Upper lobe of right lung (tissue), 1 donor: ENCODE data around the gene PGM2L1. TPM values are rescaled to one million over a fixed set of nuclear protein-coding genes. Genes with fewer than 3 reads are reported as not detected.

ENCODE experiments used
- ATAC-seq: fragments of 200-7000 bp; cut with Tn5 transposase; one replicate; pipeline ENCODE4 v1.9.1; 2020; ENCODE audit warnings: mild to moderate bottlenecking, moderate library complexity
- DNase-seq: peaks from one replicate; pipeline ENCODE4 v3.0.0-alpha.2; 2020
- H3K27ac ChIP-seq: fragments of 200-600 bp; one replicate; pipeline ENCODE4 v1.8.0; 2022
- H3K27me3 ChIP-seq: fragments of 200-600 bp; one replicate; pipeline ENCODE4 v1.8.0; 2022; ENCODE audit warnings: mild to moderate bottlenecking
- H3K36me3 ChIP-seq: fragments of 200-600 bp; one replicate; pipeline ENCODE4 v1.8.0; 2022
- H3K4me1 ChIP-seq: fragments of 200-600 bp; one replicate; pipeline ENCODE4 v1.8.0; 2022
- H3K4me3 ChIP-seq: fragments of 200-600 bp; one replicate; pipeline ENCODE4 v1.8.0; 2022; ENCODE audit warnings: mild to moderate bottlenecking
- H3K9me3 ChIP-seq: fragments of 200-600 bp; one replicate; pipeline ENCODE4 v1.8.0; 2022
- intact Hi-C: fragments of 100-400 bp; cut with DNase I; formaldehyde crosslinking; loops from one replicate; pipeline ENCODE4 v1.11.0; 2022
- total RNA-seq: library from RNA; stranded (reverse); fragmentation: NEBNext Ultra II Directional; extraction: Animal tissue kit (Norgen Biotek cat#: 25700); gene quantifications from one replicate; pipeline ENCODE4 v1.2.1, GENCODE V29; 2021
- TF ChIP-seq, protein P1 (sequence below): fragments of 200-600 bp; IDR thresholded peaks from one replicate; pipeline ENCODE4 v1.8.0; 2022; ENCODE audit warnings: antibody characterized with exemption
- donor health status: DM: no; HTN: yes; CAD: no; lungs with severe emphysema.

PGM2L1 gene
- total RNA-seq, 1 donor from 2014 or later = 5.1 TPM

DNA sequence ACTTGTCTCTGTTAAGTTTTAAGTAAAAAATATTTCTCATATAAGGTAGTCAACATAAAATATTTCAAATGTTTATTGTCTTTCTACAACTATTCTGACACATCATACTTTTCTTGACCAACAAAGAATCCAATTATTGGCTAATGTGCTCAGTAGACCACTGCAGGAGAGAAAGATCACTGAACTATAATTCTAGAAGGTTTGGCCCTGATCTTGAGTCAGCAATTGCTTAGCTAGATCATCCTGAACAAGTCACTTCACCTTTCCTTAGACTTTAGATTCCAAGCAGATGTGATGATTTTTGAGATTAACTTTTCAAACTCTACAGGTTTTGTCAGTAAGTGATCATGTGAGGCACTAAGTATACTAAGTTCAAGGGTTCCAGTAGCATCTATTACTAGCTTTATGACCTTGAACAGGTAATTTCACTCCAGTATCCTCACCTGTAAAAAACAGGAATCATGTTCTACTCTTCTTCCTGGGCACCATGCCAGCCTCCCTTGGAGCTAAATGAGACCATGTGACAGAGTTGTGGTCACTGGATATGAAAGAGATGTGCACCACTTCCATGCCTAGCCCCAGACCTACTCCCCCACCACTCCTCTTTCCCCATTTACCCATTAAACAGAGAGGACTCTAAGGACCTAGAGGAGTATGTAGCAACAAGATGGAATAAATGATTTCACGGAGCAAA, 17.3 kb downstream of the PGM2L1 start:
- H3K9me3 ChIP-seq = no peaks in the 10 kb centered on the region
- no peaks in the 10 kb centered on the region for H3K27me3 ChIP-seq
- no peak overlapping the region for H3K27ac ChIP-seq
- H3K4me3 ChIP-seq = no peak overlapping the region
- no peaks in the 10 kb centered on the region for H3K4me1 ChIP-seq
- H3K36me3 ChIP-seq = no peaks in the 10 kb centered on the region
- DNase-seq (no peak), ATAC-seq (no peak)
- TF ChIP-seq, protein P1, sequence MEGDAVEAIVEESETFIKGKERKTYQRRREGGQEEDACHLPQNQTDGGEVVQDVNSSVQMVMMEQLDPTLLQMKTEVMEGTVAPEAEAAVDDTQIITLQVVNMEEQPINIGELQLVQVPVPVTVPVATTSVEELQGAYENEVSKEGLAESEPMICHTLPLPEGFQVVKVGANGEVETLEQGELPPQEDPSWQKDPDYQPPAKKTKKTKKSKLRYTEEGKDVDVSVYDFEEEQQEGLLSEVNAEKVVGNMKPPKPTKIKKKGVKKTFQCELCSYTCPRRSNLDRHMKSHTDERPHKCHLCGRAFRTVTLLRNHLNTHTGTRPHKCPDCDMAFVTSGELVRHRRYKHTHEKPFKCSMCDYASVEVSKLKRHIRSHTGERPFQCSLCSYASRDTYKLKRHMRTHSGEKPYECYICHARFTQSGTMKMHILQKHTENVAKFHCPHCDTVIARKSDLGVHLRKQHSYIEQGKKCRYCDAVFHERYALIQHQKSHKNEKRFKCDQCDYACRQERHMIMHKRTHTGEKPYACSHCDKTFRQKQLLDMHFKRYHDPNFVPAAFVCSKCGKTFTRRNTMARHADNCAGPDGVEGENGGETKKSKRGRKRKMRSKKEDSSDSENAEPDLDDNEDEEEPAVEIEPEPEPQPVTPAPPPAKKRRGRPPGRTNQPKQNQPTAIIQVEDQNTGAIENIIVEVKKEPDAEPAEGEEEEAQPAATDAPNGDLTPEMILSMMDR = no peak
- intact Hi-C loops = loop anchor here (10.0 kb wide), 1 partner anchor 64 kb away; no protein-coding TSS in a partner anchor

DNA sequence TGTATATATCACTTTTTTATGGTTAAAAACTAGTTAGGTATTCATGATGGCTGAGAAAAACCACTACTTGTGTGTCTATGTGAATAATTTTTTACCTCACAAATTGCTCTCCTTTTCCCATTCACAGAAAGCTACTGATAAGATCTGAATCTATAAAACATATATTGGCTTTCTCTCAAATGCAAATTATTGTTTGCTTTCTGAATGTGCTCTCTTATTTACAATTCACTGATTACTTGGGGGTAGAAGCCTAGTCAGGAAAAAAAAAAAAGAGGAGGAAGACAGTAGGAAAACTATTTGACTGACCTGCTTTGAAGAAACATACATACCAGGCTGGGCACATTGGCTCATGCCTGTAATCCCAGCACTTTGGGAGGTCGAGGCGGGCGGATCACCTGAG, 20.5 kb downstream of the PGM2L1 start:
- Histone ChIP-seq H3K27ac (no peak overlapping the region), H3K27me3 (no peaks in the 10 kb centered on the region), H3K36me3 (peaks cover 6% of the 10 kb centered on the region), H3K4me3 (no peak overlapping the region), H3K4me1 (no peaks in the 10 kb centered on the region), H3K9me3 (no peaks in the 10 kb centered on the region)
- intact Hi-C loops = no loop called here
- ATAC-seq (no peak), DNase-seq (no peak)
- TF ChIP-seq, protein P1 = no peak

DNA sequence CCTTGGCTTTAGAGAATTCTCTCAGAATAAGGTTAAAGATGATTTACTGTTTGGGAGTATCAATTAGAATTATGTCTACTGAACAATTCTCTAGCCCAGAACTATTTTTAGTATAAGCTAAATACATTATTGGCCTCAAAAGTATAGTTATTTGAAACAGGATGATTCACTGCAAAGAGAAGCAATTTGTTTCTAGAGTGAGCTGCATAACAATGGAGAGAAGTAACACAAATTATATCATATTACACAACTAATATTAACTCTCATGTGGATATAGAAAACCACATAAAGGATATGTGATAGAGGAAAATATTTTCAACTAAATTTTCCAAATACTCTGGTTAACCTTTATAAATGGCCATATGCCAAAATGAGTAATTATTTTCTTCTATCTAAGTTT, 24.9 kb downstream of the PGM2L1 start:
- Histone ChIP-seq H3K4me1 (no peaks in the 10 kb centered on the region), H3K9me3 (no peaks in the 10 kb centered on the region), H3K36me3 (peaks cover 10% of the 10 kb centered on the region), H3K4me3 (no peak overlapping the region), H3K27ac (no peak overlapping the region), H3K27me3 (no peaks in the 10 kb centered on the region)
- no peak for DNase-seq
- intact Hi-C loops = no loop called here
- ATAC-seq = no peak
- TF ChIP-seq, protein P1 = no peak

DNA sequence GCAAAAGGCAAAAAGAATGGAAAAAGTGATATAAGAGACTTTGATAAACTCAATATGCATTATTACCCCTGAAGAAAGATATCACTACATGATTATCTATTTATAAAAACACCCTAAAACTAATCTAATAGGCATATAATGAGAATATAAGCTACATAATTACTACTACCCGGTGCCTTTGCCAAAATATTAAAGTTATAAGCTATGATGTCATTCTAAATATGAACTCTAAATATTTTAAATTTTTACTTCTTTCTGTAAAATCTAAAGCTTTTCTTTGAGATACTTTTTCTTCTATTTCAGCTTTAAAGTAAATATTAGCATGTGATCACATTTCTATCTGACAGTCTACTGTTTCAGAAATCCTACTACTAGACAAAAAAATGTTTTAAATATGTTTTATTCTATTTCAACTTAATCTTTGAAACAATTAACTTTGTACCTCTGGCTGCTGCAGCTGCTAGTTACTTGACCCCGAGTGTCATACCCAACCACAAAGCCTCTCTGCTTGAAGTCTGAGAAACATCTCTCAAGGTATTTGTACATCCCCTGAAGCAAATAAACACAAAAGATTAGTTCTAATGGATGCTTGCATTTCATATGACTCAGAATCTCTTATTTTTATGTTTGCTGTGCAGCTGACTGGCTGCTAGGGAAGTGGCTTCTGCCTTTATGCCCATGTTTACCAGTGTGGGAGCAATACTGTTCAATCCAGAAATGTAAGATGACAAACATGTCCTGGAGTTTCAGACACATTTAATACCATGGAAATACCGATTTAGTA, 26.8 kb downstream of the PGM2L1 start:
- no peak for ATAC-seq
- H3K27ac ChIP-seq = no peak overlapping the region
- H3K4me1 ChIP-seq = no peaks in the 10 kb centered on the region
- H3K36me3 ChIP-seq = peaks cover 10% of the 10 kb centered on the region
- no peak for DNase-seq
- TF ChIP-seq, protein P1 = no peak
- H3K4me3 ChIP-seq = no peak overlapping the region
- no peaks in the 10 kb centered on the region for H3K9me3 ChIP-seq
- intact Hi-C loops = no loop called here
- H3K27me3 ChIP-seq = no peaks in the 10 kb centered on the region

DNA sequence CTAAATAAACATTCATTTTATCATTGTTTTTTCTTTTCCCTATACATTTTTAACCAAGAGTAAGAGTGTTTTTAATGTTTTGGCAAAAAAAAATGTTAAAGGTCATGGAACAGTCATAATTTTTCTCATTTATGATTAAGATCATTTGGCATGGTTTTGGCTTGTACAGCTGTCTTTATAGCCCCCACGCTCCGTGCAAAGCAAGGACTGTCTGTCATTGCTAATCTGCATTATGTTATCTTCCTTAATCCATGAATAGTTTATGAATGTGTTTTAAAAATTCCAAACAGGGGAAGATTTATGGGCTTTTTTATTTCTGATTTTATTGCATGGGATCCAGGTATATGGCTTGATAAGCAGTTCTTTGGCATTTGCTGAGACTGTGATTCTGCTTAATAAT, 28.1 kb downstream of the PGM2L1 start:
- ATAC-seq (no peak), DNase-seq (no peak)
- Histone ChIP-seq H3K4me1 (no peaks in the 10 kb centered on the region), H3K4me3 (no peak overlapping the region), H3K27ac (no peak overlapping the region), H3K27me3 (no peaks in the 10 kb centered on the region), H3K36me3 (peaks cover 10% of the 10 kb centered on the region), H3K9me3 (no peaks in the 10 kb centered on the region)
- TF ChIP-seq, protein P1 = no peak
- intact Hi-C loops = no loop called here
